OCI-LY7 (cell line): ENCODE data around the gene SNRNP25. TPM values are rescaled to one million over a fixed set of nuclear protein-coding genes. Genes with fewer than 3 reads are reported as not detected.

Experiments
- BruUV-seq: library from RNA; stranded (reverse); fragments of 400-500 nt; replicated peaks from 2 replicates; lab custom pipeline; 2021; lab: Mats Ljungman, UMichigan
- CTCF ChIA-PET: fragments of 300-600 bp; sonication (Branson Sonifier 250); formaldehyde crosslinking; loops from one replicate; lab custom pipeline; 2022; ENCODE audit warnings: antibody characterized with exemption; ENCODE audit not compliant: unreplicated experiment; lab: Charles Lee
- POLR2A ChIA-PET: fragments of 300-600 bp; sonication (Branson Sonifier 250); formaldehyde crosslinking; loops from one replicate; lab custom pipeline; 2022; ENCODE audit warnings: antibody characterized with exemption; lab: Charles Lee
- DNase-seq: peaks from one replicate; pipeline ENCODE4 v3.0.0-alpha.2; 2015; ENCODE audit warnings: low spot score
- H2AFZ ChIP-seq: fragments of 200-600 bp; sonication (generic), shearing (Covaris generic); 2 replicates; pipeline ENCODE4 v1.6.1; 2014; ENCODE audit warnings: mild to moderate bottlenecking, antibody characterized with exemption, low read length, moderate library complexity
- H3K27ac ChIP-seq: fragments of 200-600 bp; sonication (generic); 2 replicates; pipeline ENCODE4 v1.5.1; 2014; ENCODE audit warnings: mixed run types, low read depth, mild to moderate bottlenecking, moderate library complexity, low read length, inconsistent platforms; ENCODE audit not compliant: poor library complexity, severe bottlenecking
- H3K36me3 ChIP-seq: fragments of 200-600 bp; sonication (generic); 2 replicates; pipeline ENCODE4 v1.6.1; 2014; ENCODE audit warnings: mild to moderate bottlenecking, antibody characterized with exemption, low read length, moderate library complexity, mixed read lengths; ENCODE audit not compliant: insufficient read depth
- H3K4me1 ChIP-seq: fragments of 200-600 bp; sonication (generic); 2 replicates; pipeline ENCODE4 v1.5.1; 2014; ENCODE audit warnings: mild to moderate bottlenecking, low read length; ENCODE audit not compliant: insufficient read depth, poor library complexity, severe bottlenecking
- H3K4me2 ChIP-seq: fragments of 200-600 bp; sonication (generic); 2 replicates; pipeline ENCODE4 v1.6.1; 2014; ENCODE audit warnings: mild to moderate bottlenecking, low read length
- H3K4me3 ChIP-seq: fragments of 200-600 bp; sonication (generic); 2 replicates; pipeline ENCODE4 v1.5.1; 2014; ENCODE audit warnings: mild to moderate bottlenecking, low read depth, low read length; ENCODE audit not compliant: poor library complexity, severe bottlenecking
- H3K79me2 ChIP-seq: fragments of 200-600 bp; sonication (generic); 2 replicates; pipeline ENCODE4 v1.6.1; 2016; ENCODE audit warnings: low read depth, mild to moderate bottlenecking, low read length, moderate library complexity, mixed read lengths; ENCODE audit not compliant: insufficient read depth
- H3K9me2 ChIP-seq: fragments of 200-600 bp; sonication (generic); 2 replicates; pipeline ENCODE4 v1.6.1; 2016; ENCODE audit warnings: mild to moderate bottlenecking, low read length, mixed read lengths; ENCODE audit not compliant: insufficient read depth
- H3K9me3 ChIP-seq: fragments of 200-600 bp; sonication (generic); 2 replicates; pipeline ENCODE4 v1.6.1; 2014; ENCODE audit warnings: mild to moderate bottlenecking, mixed run types, low read length, mixed read lengths
- H4K20me1 ChIP-seq: fragments of 200-600 bp; sonication (generic); 2 replicates; pipeline ENCODE4 v1.6.1; 2014; ENCODE audit warnings: mild to moderate bottlenecking, antibody characterized with exemption, low read length, moderate library complexity, mixed read lengths; ENCODE audit not compliant: insufficient read depth
- CTCF ChIP-seq: fragments of 200-600 bp; sonication (generic); conservative IDR thresholded peaks from 2 replicates; pipeline ENCODE4 v1.5.1; 2014; ENCODE audit warnings: mild to moderate bottlenecking, antibody characterized with exemption, low read length, moderate library complexity, mixed read lengths
- EZH2phosphoT487 ChIP-seq: fragments of 200-600 bp; sonication (generic); IDR thresholded peaks from 2 replicates; pipeline ENCODE4 v1.6.1; 2018; ENCODE audit warnings: low read depth, borderline replicate concordance, mild to moderate bottlenecking, mixed run types, antibody characterized with exemption, low read length, moderate library complexity, mixed read lengths
- intact Hi-C: fragments of 100-400 bp; cut with micrococcal nuclease; formaldehyde crosslinking; loops from one replicate; pipeline ENCODE4 v1.10.0; 2022; ENCODE audit not compliant: unreplicated experiment
- total RNA-seq, 2 experiments: library from RNA; depleted of rRNA in 1 of 2; stranded (reverse); fragments of >200 nt in 1 of 2; shearing (Covaris generic) in 1 of 2; gene quantifications; 2 replicates each; pipeline ENCODE4 v1.2.3, GENCODE V29; 2014 to 2022

Gene SNRNP25
- total RNA-seq, 2 experiments from 2014 or later: 61.4 to 68.3 TPM

DNA sequence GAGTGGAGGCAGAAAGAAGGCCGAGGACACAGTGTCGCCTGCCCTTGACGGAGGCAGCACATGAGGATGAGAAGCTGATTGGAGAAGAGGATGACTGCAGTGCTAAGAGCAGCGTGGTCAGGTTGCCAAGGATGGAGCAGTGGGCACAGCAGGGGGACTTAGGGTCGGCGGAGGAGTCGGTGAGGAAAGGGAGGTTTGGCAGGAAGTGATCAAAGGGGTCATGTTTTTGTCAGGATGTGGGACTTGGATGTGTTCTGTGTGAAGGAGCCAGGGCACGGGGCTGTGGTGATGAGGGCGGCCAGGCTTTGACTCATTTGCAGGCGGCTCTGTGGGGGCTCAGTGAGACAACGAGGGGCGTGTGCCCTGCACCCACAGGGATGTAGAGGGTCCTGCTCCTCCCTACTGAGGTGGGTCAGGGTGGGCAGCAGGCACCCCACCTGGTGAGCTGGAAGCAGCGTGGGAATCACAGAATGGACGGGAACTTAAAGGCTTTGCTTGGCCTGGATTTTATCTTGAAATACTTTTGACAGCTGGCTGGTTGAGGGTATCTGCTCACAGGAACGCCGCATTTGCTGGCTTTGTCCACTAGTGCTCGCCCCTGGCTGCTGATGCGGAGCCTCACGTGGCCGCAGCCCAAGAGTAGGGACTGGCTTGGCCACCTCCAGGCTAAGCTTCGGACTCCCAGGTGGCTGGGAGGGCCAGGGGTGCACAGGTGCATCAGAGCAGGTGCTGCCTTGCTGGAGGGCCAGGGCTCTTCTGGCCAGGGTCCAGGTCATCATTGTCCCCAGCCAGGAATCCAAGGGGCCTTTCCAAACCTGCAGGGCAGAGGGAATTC, 30.4 kb downstream of the SNRNP25 start:
- DNase-seq: peak; percentile 13
- H3K9me3 ChIP-seq: no peaks in the 10 kb centered on the region
- POLR2A ChIA-PET: interaction anchor here (0.5 kb wide), 2 partner anchors 88 to 588 kb away, joined by 4 to 7 read pairs; no protein-coding TSS in a partner anchor
- H3K4me2 ChIP-seq: peak overlapping the region; percentile 37
- H4K20me1 ChIP-seq: no peaks in the 10 kb centered on the region
- no peak for TF ChIP-seq EZH2phosphoT487
- TF ChIP-seq CTCF: no peak
- peaks cover 45% of the 10 kb centered on the region for H3K36me3 ChIP-seq
- peak overlapping the region; percentile 75 for H3K27ac ChIP-seq
- H3K4me3 ChIP-seq: no peak overlapping the region
- intact Hi-C loops: no loop called here
- BruUV-seq: no TSS peak
- H2AFZ ChIP-seq: no peak overlapping the region
- peaks cover 22% of the 10 kb centered on the region for H3K4me1 ChIP-seq
- H3K9me2 ChIP-seq: no peaks in the 10 kb centered on the region
- CTCF ChIA-PET: no interaction called here
- H3K79me2 ChIP-seq: no peaks in the 10 kb centered on the region

DNA sequence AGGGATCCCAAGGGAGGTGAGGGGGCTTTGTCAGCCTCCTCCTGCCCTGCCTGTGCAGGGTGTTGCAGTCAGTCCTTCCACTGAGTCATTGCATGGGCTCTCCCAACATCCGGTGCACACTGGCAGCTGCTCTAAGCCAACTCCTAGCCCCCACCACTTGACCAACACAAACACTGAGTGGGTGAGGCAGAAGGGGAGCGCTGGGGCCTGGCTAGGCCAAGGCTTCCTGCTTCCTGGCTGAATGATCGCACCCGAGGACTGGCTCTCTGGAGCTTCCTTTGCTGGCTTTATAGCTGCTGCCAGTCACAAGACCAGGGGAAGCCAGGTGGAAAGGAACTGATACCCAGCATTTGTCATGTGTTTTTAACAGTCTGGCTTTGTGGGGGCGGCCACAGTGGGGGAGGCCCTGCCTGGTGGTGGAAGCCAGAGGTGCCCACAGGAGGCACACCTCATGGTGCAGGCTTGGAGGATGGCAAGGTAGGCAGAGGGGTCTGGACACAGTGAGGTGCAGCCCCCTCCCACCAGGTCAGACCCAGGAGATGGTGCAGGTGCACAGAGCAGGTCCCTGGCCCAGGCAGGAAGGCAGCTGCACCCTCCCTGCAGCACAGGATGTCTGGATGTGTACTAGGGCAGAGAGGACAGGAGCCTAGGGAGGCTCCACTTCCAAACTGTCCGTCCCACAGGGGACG, 31.2 kb downstream of the SNRNP25 start:
- H3K4me3 ChIP-seq: no peak overlapping the region
- no peaks in the 10 kb centered on the region for H3K9me2 ChIP-seq
- no peak for TF ChIP-seq EZH2phosphoT487
- TF ChIP-seq CTCF: no peak
- H3K79me2 ChIP-seq: no peaks in the 10 kb centered on the region
- H3K27ac ChIP-seq: peak overlapping the region; percentile 75
- POLR2A ChIA-PET: interaction anchor here (0.5 kb wide), 1 partner anchor 587 kb away, joined by 4 read pairs; no protein-coding TSS in a partner anchor
- CTCF ChIA-PET: interaction anchor here (1.2 kb wide), 1 partner anchor 12 kb away, joined by 4 read pairs; no protein-coding TSS in a partner anchor
- no TSS peak for BruUV-seq
- peak overlapping the region; percentile 37 for H3K4me2 ChIP-seq
- H2AFZ ChIP-seq: no peak overlapping the region
- intact Hi-C loops: no loop called here
- no peaks in the 10 kb centered on the region for H4K20me1 ChIP-seq
- DNase-seq: peak; percentile 83
- no peaks in the 10 kb centered on the region for H3K9me3 ChIP-seq
- H3K36me3 ChIP-seq: peaks cover 45% of the 10 kb centered on the region
- H3K4me1 ChIP-seq: peaks cover 20% of the 10 kb centered on the region
